Frontal cortex (tissue), 4 donors: ENCODE results near the gene MUC20. TPM values are rescaled to one million over a fixed set of nuclear protein-coding genes. Genes with fewer than 3 reads are reported as not detected.

Experiments
- DNase-seq, 2 donors: peaks; one replicate each; pipeline ENCODE4 v3.0.0; 2012; ENCODE audit warnings: low spot score in 2 of 2
- FAIRE-seq: peaks from 2 replicates; lab custom pipeline; 2012; peaks lifted over from hg19 to GRCh38; lab: Jason Lieb, UNC
- total RNA-seq: library from RNA; depleted of rRNA; stranded (reverse); fragments of >200 nt; gene quantifications from one replicate; pipeline ENCODE4 v1.2.3, GENCODE V29; 2014
- donor health status: control.
- donor health status: control.
- donor health status: control.

MUC20 gene
- total RNA-seq, 1 donor from 2014 or later: 2.0 TPM

DNA sequence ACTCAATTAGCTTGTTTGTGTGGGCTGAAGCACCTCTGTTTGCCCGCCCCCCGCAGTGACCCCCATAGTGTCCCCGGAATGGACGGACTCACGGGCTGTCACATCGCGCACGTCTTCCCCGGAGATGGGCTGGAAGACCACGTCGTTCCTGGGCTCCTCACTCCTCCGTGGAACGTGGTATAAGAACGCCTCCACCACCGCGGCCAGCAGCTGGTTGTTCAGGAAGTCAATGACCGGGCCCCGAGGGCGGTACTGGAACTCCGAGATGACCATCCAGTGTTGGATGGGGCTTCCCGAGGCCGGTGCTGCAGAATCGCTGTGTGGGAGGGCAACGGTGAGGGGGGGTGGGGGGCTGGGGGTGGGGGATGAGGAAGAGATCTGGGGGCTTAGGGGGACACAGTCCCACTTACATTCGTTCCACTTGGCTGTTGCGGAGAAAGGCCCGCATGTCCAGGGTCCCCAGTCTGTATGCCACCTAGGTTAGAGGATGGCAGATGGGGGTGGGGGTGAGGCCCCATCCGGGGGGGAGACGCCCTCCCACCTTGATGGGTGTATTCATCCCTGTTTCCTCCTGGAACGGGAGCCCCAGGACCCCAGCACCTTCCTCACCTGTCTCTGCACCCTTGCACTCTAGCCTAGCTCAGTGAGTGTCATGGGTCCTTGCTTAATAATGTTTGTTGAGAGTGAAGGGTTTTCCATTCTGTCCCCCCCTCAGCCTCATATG lies 30.2 kb downstream of the MUC20 start:
- FAIRE-seq: no peak
- no peak for DNase-seq

DNA sequence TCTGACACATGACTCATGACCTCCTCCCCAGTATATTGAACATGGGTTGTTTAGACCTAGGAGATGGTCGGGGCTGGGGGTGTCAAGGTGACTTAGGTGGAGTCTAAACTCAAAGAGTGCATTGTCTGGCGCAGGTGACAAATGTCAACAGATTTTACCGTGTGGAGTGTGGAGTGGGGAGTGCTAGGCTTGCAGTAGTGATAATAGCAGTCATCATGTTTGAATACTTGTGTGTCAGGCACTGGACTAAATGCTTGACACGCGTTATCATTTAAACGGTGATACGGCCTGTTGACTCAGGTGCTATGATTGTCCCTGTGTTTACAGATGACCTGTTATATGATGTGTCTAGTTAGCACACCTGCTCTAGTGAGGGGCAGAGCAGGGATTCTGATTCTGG lies 30.8 kb downstream of the MUC20 start:
- FAIRE-seq (no peak), DNase-seq (no peak)

DNA sequence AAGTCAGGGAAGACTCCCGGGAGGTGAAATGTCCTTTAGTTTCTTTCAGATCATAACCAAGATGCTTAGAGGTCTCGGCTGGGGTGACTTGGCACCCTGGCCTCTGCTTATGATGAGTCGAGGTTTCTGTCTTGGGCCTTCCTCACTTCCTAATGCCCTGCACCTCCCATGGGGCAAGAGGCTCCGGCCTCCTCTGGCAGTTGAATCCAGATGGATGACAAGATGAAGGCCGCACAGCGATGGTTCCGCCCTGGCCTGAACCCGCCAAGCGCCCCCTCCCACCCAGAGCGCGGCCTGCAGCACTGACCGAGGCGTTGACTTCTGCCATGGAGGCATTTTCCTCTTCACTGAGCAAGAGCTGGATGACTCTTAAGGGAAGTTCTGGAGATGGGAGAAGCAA lies 31.3 kb downstream of the MUC20 start:
- FAIRE-seq (no peak), DNase-seq (no peak)

DNA sequence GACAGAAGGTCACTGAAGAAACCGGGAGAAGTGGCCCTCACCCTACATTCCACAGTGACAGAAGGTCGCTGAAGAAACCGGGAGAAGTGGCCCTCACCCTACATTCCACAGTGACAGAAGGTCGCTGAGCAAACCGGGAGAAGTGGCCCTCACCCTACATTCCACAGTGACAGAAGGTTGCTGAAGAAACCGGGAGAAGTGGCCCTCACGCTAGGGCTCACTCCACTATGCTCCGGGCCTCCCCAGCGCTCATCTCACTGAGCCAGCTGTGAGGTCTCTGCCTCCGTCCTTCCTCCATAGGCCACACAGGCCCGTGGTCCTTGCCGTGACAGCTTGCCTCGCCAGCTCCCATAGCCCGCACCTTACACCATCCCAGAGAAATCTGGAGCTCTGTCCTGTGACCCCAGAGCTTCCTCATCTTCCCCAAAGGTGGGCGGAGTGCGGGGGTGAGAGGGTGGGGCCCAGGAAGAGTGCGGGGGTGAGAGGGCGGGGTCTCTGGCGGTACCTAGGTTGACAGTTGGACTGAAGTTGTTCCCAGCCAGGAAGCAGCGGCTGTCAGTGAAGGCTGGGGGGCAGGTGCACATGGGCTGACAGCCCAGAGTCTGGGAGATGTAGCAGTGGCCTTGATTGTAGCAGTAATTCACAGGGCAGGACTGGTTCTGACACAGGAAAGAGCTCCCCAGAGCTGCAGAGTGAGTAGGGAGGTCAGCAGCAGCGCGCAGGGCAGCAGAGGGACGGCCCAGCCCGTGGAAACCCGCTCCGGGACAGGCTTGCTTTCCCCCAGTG lies 32.0 kb downstream of the MUC20 start:
- FAIRE-seq (no peak), DNase-seq (no peak)

DNA sequence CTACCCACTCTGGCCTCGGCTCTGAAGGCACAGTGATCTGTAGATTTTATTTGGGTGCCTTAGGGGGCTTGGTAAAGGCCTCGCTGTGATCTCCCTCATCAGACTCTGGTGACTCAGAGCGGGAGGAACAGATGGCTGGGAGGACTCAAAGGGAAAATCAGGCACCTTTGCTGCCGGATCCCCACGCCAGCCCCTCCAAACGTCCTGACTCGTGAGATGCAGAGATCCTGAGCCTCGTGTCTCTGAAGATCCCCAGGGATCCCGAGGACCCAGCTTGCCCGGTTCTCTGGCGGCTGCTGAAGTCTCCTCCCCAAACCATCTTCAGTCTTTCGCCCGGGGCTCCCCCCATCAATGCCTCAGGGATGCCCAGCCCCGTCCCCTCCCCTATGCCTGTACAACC lies 32.8 kb downstream of the MUC20 start:
- FAIRE-seq: no peak
- DNase-seq: no peak

DNA sequence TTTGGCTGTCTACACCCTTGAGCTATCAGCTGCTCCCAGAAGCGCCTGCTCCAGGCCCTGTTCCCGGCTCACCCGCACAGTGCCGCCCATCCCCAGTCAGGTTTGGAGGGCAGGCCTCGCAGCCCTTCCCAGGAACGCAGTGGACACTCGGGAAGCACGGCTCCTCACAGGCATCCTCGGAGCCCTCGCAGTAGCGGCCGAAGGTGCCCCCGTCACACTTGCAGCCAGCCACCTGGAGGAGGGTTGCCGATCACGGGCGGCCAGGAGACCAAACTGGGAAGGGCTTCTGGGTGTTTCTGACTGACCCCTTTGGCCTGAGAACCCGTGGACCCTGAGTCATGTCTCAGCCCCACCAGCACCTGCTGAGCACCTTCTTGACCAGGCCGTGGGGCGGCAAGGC lies 33.4 kb downstream of the MUC20 start:
- no peak for FAIRE-seq
- DNase-seq: no peak

DNA sequence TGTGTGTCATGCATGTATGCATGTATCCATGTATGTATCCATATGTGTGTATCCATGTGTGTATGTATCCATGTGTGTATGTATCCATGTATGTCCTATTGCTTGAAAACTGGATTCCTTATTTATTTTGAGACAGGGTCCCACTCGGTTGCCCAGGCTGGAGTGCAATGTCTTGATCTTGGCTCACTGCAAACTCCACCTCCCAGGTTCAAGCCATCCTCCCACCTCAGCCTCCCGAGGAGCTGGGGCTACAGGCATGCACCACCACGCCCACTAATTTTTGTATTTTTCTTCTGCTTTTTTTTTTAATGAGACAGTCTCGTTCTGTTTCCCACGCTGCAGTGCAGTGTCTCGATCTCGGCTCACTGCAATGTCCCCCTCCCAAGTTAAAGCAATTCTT lies 34.1 kb downstream of the MUC20 start:
- no peak for FAIRE-seq
- no peak for DNase-seq

DNA sequence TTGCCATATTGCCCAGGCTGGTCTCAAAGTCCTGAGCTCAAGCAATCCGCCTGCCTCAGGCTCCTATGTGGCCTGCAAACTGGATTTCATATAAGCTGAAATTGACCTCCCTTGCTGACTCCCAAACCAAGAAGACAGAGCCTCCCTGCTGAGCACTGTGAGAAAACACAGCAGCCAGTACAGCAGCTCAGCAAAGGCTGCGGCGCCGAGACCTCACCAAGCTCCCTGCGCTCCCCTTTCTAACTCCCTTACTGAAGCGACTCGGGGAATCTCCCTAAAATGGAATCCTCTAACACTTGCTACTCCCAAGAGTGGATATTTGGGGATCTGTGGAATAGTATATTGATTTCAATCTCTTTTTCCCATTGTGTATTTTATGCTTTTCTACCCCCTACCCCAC lies 34.6 kb downstream of the MUC20 start:
- FAIRE-seq (no peak), DNase-seq (no peak)

DNA sequence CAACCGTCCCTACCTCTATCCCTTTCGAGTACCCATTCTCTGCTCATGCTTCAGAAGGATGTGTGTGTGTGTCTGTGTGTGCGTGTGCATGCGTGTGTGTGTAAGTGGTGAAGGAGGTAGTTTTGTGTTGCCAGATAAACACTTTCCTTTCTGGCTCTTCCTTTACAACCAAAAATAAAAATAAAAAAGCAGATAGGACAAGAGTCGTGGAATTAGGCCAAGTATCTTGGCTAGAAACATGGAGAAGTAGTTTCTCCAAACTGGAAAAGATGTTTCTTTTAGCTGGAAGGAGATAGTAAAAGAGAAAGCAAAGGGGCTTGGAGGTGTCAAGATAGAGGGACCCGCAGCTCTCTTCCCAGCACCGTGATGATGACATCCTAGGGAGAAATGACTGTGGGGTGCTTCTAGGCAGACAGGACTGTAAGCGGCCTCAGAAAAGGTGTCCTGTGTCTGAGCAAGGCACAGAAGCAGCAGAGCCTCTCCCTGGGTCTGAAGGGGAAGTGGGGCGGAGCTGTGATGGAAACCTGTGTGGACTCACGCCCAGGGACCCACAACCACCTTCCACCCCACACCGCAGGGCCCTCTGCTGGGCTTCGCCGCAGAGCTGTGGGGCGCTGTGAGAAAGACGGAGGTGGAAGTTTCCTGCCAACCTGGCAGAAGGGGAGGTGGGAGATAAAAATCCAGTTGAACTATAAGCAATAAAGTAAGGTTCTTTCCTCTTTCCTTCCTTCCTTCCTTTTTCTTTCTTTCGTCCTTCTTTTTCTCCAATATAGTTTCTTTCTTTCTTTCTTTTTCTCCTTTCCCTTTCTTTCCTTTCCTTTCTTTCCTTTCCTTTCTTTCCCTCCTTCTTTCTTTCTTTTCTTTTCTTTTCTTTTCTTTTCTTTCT lies 35.3 kb downstream of the MUC20 start:
- FAIRE-seq: no peak

DNA sequence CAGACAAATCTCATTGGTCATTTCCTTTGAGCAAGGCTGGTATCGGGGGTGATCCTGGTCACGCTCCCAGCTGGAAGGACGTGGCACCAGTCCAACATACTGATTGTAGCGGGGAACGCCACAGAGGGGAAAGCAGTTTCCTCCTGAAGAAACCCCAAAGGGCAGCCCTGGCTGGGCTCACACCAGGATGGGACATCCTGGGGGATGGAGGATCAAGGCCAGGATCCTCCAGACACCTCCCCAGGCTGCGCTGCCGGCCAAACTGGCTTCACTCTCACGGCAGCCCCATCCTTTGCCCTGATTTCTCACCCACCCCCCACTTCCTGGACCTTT lies 36.6 kb downstream of the MUC20 start:
- FAIRE-seq: no peak
- DNase-seq: no peak

More for the DNA sequence above, 35.3 kb downstream of the MUC20 start:
- no peak for DNase-seq

DNA sequence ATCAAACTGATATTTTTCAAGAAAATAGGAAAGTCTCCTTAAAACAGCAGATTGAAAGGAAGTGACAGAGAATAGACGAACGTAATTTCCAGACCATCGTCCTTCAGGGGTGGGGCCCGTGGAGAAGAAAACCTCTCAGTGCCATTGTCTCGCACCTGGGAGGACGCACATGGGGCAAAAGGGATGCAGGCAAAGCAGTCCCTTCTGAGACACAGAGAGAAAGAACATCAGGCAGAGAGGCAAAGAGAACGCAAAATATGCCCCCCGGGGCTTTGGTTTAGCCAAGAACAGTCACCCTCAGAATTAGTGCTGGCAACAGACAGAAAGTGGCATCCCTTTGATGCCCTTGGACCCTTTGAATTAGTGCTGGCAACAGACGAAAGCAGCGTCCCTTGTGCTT lies 37.0 kb downstream of the MUC20 start:
- no peak for FAIRE-seq
- no peak for DNase-seq

DNA sequence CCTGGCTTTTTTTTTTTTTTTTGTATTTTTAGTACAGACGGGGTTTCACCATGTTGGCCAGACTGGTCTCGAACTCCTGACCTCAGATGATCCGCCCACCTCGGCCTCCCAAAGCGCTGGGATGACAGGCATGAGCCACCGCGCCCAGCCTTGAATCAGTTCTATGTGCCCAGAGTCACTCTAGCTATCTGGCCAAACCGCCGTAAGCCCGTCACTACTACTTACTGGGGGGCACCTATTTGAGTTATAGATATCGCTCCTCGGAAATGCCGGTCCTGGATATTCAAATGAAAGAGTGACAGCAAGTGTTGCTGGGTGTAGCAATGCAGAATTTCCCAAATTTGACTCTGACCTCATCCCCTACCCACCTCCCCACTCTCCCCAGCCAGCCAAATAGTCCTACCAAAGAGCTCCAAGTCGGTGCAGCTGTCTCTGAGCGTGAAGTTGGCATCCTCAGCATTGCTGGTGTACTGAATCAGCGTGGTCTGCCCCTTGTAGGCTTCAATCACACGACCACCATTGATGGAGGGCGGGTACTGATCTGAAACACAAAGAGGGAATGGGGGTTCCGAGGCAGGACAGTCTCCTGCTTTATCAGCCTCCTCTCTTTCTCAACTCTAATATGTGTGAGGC lies 38.1 kb downstream of the MUC20 start:
- no peak for FAIRE-seq

DNA sequence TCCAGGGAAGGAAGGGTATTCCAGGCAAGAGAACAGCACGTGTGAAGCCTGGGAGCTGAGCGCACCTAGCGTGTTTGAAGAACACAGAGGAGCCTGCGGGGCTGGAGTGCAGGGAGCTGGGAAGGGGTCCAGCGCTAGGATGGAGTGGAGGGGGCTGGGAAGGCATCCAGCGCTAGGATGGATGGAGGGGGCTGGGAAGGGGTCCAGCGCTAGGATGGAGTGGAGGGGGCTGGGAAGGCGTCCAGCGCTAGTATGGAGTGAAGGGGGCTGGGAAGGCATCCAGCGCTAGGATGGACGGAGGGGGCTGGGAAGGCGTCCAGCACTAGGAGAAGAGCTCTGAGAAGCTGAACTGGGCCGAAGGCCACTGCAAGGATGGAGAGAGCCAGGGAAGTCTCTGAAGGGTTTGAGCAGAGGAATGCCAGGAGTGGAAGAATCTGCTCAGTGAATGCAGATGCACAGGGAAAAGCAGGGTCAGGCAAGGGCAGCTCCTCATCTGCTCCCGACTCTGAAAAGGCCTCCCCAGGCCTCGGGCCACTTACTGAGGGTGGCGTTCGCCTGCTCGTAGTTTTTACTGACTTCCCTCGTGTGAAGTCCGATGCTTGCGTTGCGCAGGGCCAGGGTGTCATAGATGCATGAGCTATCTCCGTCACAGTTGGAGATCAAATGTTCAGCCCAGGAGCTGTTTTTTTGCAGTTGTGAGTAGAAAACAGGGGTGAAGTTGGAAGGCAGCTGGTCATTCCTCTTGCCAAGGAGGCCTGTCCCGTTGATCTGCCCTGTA lies 39.8 kb downstream of the MUC20 start:
- DNase-seq (no peak), FAIRE-seq (no peak)

More for the DNA sequence above, 38.1 kb downstream of the MUC20 start:
- DNase-seq: no peak

DNA sequence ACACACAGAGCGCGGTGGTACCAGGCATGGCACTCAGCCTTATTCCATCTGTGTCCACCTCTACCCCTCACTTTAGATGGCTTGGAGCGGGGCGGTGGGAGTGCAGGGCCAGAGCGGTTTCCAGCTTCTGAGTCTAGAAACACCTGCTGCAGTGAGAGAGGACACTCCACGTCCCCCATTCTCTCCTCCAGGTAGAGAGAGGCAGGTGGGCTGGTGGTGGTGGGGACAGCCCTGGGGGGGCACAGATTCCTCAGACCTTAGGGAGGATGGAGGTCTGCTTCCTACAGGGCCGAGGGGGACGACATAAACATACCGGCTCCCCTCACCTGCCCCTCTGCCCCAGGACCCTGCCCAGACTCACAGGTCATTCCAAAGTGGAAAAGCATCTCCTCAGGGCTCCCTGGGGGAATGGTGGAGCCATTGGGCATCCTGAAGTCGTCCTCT lies 40.4 kb downstream of the MUC20 start:
- DNase-seq (no peak), FAIRE-seq (no peak)

DNA sequence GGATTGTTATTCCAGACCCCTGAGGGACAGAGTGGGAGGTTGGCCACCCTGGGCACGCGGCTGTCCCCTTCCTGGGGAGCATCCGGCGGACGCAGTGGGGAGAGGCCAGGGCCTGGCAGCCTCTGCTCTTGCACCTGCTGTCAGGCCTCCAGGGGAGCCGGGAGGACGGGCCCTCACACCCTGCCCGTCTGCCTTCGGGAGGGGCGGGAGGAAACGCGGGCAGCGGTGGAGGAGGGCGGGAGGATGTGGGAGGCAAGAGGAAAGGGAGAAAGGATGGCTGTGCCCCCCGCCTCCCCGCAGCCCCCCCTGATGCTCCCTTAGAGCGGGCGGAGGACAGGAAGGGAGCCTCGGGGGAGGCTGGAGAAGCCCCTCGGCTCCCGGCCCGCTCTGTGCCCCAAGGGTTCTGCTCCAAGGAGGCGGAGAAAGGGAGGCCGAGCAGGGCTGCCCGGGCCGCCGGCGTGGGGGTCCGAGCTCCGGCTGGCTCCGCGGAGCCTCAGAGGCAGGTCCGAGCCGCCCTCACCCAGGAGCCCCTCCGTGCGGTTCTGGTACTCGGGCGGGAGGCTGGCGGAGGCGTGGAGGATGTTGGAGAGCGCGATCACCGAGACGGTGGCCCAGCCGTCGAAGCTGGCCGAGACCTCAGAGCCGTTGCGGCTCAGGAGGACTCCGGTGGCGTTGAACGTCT lies 40.9 kb downstream of the MUC20 start:
- DNase-seq (no peak), FAIRE-seq (no peak)

DNA sequence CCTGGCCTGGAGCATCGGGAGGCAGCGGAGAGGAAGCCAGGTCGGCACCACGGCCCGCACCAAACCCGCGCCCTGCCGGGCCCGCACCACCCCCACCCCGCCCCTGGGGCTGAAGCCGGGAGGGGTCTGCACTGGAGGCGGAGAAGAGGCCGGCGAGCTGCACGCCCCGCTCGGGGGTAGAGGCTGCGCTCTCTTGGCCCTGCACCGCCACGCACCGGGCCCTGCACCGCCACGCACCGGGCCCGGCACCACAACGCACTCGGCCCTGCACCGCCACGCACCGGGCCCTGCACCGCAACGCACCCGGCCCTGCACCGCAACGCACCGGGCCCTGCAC lies 41.4 kb downstream of the MUC20 start:
- DNase-seq (no peak), FAIRE-seq (no peak)

DNA sequence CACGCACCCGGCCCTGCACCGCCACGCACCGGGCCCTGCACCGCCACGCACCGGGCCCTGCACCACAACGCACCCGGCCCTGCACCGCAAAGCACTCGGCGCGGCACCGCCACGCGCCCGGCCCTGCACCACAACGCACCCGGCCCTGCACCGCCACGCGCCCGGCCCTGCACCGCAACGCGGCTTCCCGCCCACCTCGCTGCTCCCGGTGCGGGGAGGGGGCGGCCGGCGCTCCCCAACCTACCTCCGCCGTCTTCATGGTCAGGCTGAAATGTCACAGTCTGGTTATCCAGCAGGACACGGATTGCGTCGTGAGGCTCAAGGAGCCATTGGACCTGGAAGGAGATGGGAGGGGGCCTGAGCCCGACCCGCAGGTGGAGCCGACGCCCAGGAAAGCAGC lies 41.8 kb downstream of the MUC20 start:
- DNase-seq (peak in 1 of 2 donors; percentile 15), FAIRE-seq (no peak)

DNA sequence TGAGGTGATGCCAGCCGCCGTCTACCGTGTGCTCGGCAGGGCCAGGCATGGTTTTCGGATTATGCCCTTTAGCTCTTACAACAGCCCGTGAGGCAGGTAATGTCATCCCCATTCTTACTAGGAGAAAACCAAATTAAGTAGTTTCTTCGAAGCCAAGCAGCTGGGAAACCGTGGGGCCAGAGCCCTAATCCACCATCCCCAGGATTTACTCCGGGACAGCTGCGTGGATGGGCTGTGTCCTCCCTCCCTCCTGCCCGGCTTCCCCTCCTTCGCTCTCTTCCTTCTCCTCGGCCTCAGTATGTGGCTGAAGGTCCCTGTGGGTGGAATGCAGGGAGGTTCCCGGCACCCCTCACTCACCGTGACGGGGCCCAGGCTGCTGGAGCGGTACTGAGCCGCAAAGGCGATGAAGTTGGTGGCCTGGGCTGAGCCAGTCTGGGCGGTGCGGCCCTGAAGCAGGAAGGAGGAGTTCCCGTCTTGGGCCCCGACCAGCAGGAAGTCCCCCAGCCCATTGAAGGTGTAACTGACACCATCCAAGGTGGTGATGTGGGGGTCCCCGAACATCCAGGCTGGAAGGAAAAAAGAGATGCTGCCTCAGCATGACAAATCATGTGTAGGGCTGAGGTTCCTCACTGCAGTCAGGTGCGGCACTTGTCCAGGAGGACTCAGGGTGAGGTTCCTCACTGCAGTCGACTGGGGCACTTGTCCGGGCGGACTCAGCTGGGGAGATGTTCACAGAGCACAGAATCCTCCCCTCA lies 42.5 kb downstream of the MUC20 start:
- FAIRE-seq (no peak), DNase-seq (peak in 1 of 2 donors; percentile 16)
